ENCODE results near the gene CCL5. TPM values are rescaled to one million over a fixed set of nuclear protein-coding genes. Genes with fewer than 3 reads are reported as not detected.

CCL5 gene
- total RNA-seq, 1 donor, result 0.36 TPM

- Histone ChIP-seq H3K9me3 (ENCODE audit: low read depth, low read length) (no peaks in the 10 kb centered on the region), H3K4me1 (ENCODE audit: insufficient read depth, low read length) (no peaks in the 10 kb centered on the region), H3K4me2 (ENCODE audit: insufficient read depth, low read length) (no peak overlapping the region), H3K27ac (ENCODE audit: low read depth, low read length) (no peak overlapping the region), H3K79me2 (ENCODE audit: insufficient read depth, low read length) (no peaks in the 10 kb centered on the region), H3K4me3 (ENCODE audit: insufficient read depth, low read length) (no peak overlapping the region), H3K36me3 (ENCODE audit: insufficient read depth, low read length) (no peaks in the 10 kb centered on the region), H4K20me1 (ENCODE audit: insufficient read depth, low read length) (no peaks in the 10 kb centered on the region), H2AFZ (ENCODE audit: low read length) (no peak overlapping the region), H3K27me3 (ENCODE audit: insufficient read depth, low read length) (peaks cover 15% of the 10 kb centered on the region)
- TF ChIP-seq CTCF (IDR thresholded peaks at IDR 0.05; ENCODE audit: extremely low read depth, low read depth, low read length), result no peak
- no peak for DNase-seq (ENCODE audit: insufficient read length, low spot score, missing footprints)
Measured at GRCh38 chr17:35913609-35914008, 33.4 kb upstream of the CCL5 start.

GRCh38 chr17:35912942-35913341 is 32.8 kb upstream of the CCL5 start:
- Histone ChIP-seq H3K36me3 (ENCODE audit: insufficient read depth, low read length) (no peaks in the 10 kb centered on the region), H3K4me2 (ENCODE audit: insufficient read depth, low read length) (no peak overlapping the region), H2AFZ (ENCODE audit: low read length) (no peak overlapping the region), H3K4me1 (ENCODE audit: insufficient read depth, low read length) (no peaks in the 10 kb centered on the region), H3K79me2 (ENCODE audit: insufficient read depth, low read length) (no peaks in the 10 kb centered on the region), H3K27ac (ENCODE audit: low read depth, low read length) (no peak overlapping the region), H3K4me3 (ENCODE audit: insufficient read depth, low read length) (no peak overlapping the region), H3K9me3 (ENCODE audit: low read depth, low read length) (no peaks in the 10 kb centered on the region), H4K20me1 (ENCODE audit: insufficient read depth, low read length) (no peaks in the 10 kb centered on the region), H3K27me3 (ENCODE audit: insufficient read depth, low read length) (peaks cover 15% of the 10 kb centered on the region)
- TF ChIP-seq CTCF (IDR thresholded peaks at IDR 0.05; ENCODE audit: extremely low read depth, low read depth, low read length), result no peak
- no peak for DNase-seq (ENCODE audit: insufficient read length, low spot score, missing footprints)

GRCh38 chr17:35912339-35912912 is 32.3 kb upstream of the CCL5 start:
- Histone ChIP-seq H3K4me1 (ENCODE audit: insufficient read depth, low read length) (no peaks in the 10 kb centered on the region), H3K4me3 (ENCODE audit: insufficient read depth, low read length) (no peak overlapping the region), H3K27ac (ENCODE audit: low read depth, low read length) (no peak overlapping the region), H3K9me3 (ENCODE audit: low read depth, low read length) (no peaks in the 10 kb centered on the region), H3K27me3 (ENCODE audit: insufficient read depth, low read length) (peaks cover 15% of the 10 kb centered on the region), H3K36me3 (ENCODE audit: insufficient read depth, low read length) (no peaks in the 10 kb centered on the region), H2AFZ (ENCODE audit: low read length) (no peak overlapping the region), H3K4me2 (ENCODE audit: insufficient read depth, low read length) (no peak overlapping the region), H4K20me1 (ENCODE audit: insufficient read depth, low read length) (no peaks in the 10 kb centered on the region), H3K79me2 (ENCODE audit: insufficient read depth, low read length) (no peaks in the 10 kb centered on the region)
- TF ChIP-seq CTCF (IDR thresholded peaks at IDR 0.05; ENCODE audit: extremely low read depth, low read depth, low read length), result no peak
- no peak for DNase-seq (ENCODE audit: insufficient read length, low spot score, missing footprints)

GRCh38 chr17:35909408-35909807 is 29.2 kb upstream of the CCL5 start:
- H3K27me3 ChIP-seq (ENCODE audit: insufficient read depth, low read length), result peaks cover 12% of the 10 kb centered on the region
- no peaks in the 10 kb centered on the region for H4K20me1 ChIP-seq (ENCODE audit: insufficient read depth, low read length)
- H3K27ac ChIP-seq (ENCODE audit: low read depth, low read length), result no peak overlapping the region
- H3K36me3 ChIP-seq (ENCODE audit: insufficient read depth, low read length), result no peaks in the 10 kb centered on the region
- peaks cover 3% of the 10 kb centered on the region for H3K4me1 ChIP-seq (ENCODE audit: insufficient read depth, low read length)
- no peak overlapping the region for H2AFZ ChIP-seq (ENCODE audit: low read length)
- no peaks in the 10 kb centered on the region for H3K79me2 ChIP-seq (ENCODE audit: insufficient read depth, low read length)
- H3K4me2 ChIP-seq (ENCODE audit: insufficient read depth, low read length), result no peak overlapping the region
- H3K4me3 ChIP-seq (ENCODE audit: insufficient read depth, low read length), result no peak overlapping the region
- no peaks in the 10 kb centered on the region for H3K9me3 ChIP-seq (ENCODE audit: low read depth, low read length)
- no peak for DNase-seq (ENCODE audit: insufficient read length, low spot score, missing footprints)
- TF ChIP-seq CTCF (IDR thresholded peaks at IDR 0.05; ENCODE audit: extremely low read depth, low read depth, low read length), result no peak

Data from osteoblast (primary cell).